ENCODE data around the gene SPCS1. TPM values are rescaled to one million over a fixed set of nuclear protein-coding genes. Genes with fewer than 3 reads are reported as not detected.
"Not testable (repeated sequence)": the region's sequence is repeated elsewhere in the genome, so short reads cannot be mapped to it uniquely, and the experiment has no call there.

Gene SPCS1
- total RNA-seq, 4 donors from 2014 or later = 152 to 188 (median 162) TPM

- in situ Hi-C loops (cut with MboI; ENCODE audit: low sequenced_read_pairs in 4 of 4) = no loop called here
- intact Hi-C loops (cut with DNase I; ENCODE audit: low total_unique reads) = no loop called here
Observed at GRCh38 chr3:52722491-52722890, 16.6 kb downstream of the SPCS1 start.

GRCh38 chr3:52723935-52724334 lies 18.0 kb downstream of the SPCS1 start:
- in situ Hi-C loops (cut with MboI; ENCODE audit: low sequenced_read_pairs in 4 of 4) (no loop called here), intact Hi-C loops (cut with DNase I; ENCODE audit: low total_unique reads) (no loop called here)
- no peak overlapping the region for H3K27ac ChIP-seq
- H3K36me3 ChIP-seq = peaks cover 0 to 13% of the 10 kb centered on the region in 2 donors
- DNase-seq = no peak
- no peak overlapping the region for H3K4me3 ChIP-seq
- H3K9me3 ChIP-seq = no peaks in the 10 kb centered on the region
- no peak for ATAC-seq
- no peak for TF ChIP-seq CTCF (IDR thresholded peaks at IDR 0.05 in 4 of 5, conservative IDR thresholded peaks at IDR 0.05 in 1 of 5)
- TF ChIP-seq POLR2A (IDR thresholded peaks at IDR 0.05) = no peak
- H3K27me3 ChIP-seq = no peaks in the 10 kb centered on the region
- H3K4me1 ChIP-seq = no peaks in the 10 kb centered on the region

More at GRCh38 chr3:52722491-52722890, 16.6 kb downstream of the SPCS1 start:
- no peak for TF ChIP-seq CTCF (IDR thresholded peaks at IDR 0.05 in 4 of 5, conservative IDR thresholded peaks at IDR 0.05 in 1 of 5)
- TF ChIP-seq POLR2A (IDR thresholded peaks at IDR 0.05) = no peak
- H3K9me3 ChIP-seq = no peaks in the 10 kb centered on the region
- no peak overlapping the region for H3K27ac ChIP-seq
- DNase-seq = no peak
- H3K4me1 ChIP-seq = no peaks in the 10 kb centered on the region
- no peaks in the 10 kb centered on the region for H3K27me3 ChIP-seq
- peaks cover 0 to 10% of the 10 kb centered on the region in 2 donors for H3K36me3 ChIP-seq
- ATAC-seq = no peak
- H3K4me3 ChIP-seq = no peak overlapping the region

DNA sequence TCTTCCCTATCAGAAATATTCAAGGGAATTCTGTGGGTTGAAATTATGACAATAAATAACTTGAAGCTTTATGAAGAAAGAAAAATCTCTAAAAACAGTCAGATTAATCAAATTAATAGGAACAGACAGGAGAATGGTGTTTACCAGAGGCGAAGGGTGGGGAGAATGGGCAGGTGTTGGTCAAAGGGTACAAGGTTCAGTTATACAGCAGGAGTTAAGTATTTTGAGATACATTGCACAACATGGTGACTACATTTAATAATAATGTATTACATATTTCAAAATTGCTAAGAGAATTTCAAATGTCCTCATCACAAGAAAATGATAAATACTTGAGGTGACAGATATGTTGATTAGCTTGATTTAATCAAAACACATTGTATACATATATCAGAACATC lies 18.6 kb downstream of the SPCS1 start:
- intact Hi-C loops (cut with DNase I; ENCODE audit: low total_unique reads) = no loop called here

GRCh38 chr3:52728753-52729152 lies 22.8 kb downstream of the SPCS1 start:
- H3K4me1 ChIP-seq; ATAC-seq; intact Hi-C loops (cut with DNase I; ENCODE audit: low total_unique reads); H3K9me3 ChIP-seq; DNase-seq; H3K27ac ChIP-seq; H3K27me3 ChIP-seq; H3K4me3 ChIP-seq: not testable (repeated sequence)
- peaks cover 0 to 36% of the 10 kb centered on the region in 2 donors for H3K36me3 ChIP-seq
- in situ Hi-C loops (cut with MboI; ENCODE audit: low sequenced_read_pairs in 4 of 4) = loop anchor here in 2 of 4 donors (25.0 kb wide), 2 partner anchors 209 to 359 kb away; no protein-coding TSS in a partner anchor

More for the DNA sequence above, 18.6 kb downstream of the SPCS1 start:
- H3K27me3 ChIP-seq = no peaks in the 10 kb centered on the region
- in situ Hi-C loops (cut with MboI; ENCODE audit: low sequenced_read_pairs in 4 of 4) = no loop called here
- no peaks in the 10 kb centered on the region for H3K4me1 ChIP-seq
- H3K36me3 ChIP-seq = peaks cover 0 to 12% of the 10 kb centered on the region in 2 donors
- no peak for TF ChIP-seq POLR2A (IDR thresholded peaks at IDR 0.05)
- TF ChIP-seq CTCF (IDR thresholded peaks at IDR 0.05 in 4 of 5, conservative IDR thresholded peaks at IDR 0.05 in 1 of 5) = no peak
- DNase-seq (no peak), ATAC-seq (no peak)
- H3K9me3 ChIP-seq = no peaks in the 10 kb centered on the region
- H3K4me3 ChIP-seq = no peak overlapping the region
- H3K27ac ChIP-seq = no peak overlapping the region

DNA sequence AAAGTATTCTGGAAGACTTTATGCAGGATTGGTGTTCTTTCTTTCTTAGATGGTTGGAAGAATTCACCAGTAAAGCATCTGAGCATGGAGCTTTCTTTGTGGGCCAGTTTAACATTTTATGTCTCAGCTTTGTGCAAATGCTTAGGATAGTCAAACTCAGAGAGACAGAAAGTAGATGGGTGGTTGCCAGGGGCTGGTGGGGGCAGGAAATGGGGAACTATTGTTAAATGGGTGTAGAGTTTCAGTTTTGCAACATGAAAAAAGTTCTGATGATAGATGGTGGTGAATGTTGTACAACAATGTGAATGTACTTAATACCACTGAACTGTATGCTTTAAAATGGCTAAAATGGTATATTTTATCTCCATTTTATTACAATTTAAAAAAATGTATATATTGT lies 24.8 kb downstream of the SPCS1 start:
- H3K9me3 ChIP-seq = no peaks in the 10 kb centered on the region
- ATAC-seq (no peak), DNase-seq (no peak)
- no peaks in the 10 kb centered on the region for H3K4me1 ChIP-seq
- H3K27me3 ChIP-seq = no peaks in the 10 kb centered on the region
- in situ Hi-C loops (cut with MboI; ENCODE audit: low sequenced_read_pairs in 4 of 4) = loop anchor here in 2 of 4 donors (25.0 kb wide), 2 partner anchors 207 to 357 kb away; no protein-coding TSS in a partner anchor
- peaks cover 3 to 55% of the 10 kb centered on the region in 2 donors for H3K36me3 ChIP-seq
- intact Hi-C loops (cut with DNase I; ENCODE audit: low total_unique reads) = no loop called here
- TF ChIP-seq POLR2A (IDR thresholded peaks at IDR 0.05) (no peak), CTCF (IDR thresholded peaks at IDR 0.05 in 4 of 5, conservative IDR thresholded peaks at IDR 0.05 in 1 of 5) (no peak)
- no peak overlapping the region for H3K4me3 ChIP-seq
- H3K27ac ChIP-seq = no peak overlapping the region
